NOMO-1 (cell line): Measurements from ENCODE around the gene WDR87.
"Not testable (repeated sequence)": the region's sequence is repeated elsewhere in the genome, so short reads cannot be mapped to it uniquely, and the experiment has no call there.

ENCODE experiments used
- DNase-seq, 2 experiments: peaks; one replicate each; lab custom pipeline; 2025; ENCODE audit not compliant: unreplicated experiment in 2 of 2; lab: John Stamatoyannopoulos, UW

WDR87 gene

GRCh38 chr19:37893845-37894575 lies 12.4 kb downstream of the WDR87 start:
- DNase-seq, result no peak

GRCh38 chr19:37886571-37886970 lies 19.8 kb downstream of the WDR87 start:
- no peak for DNase-seq

GRCh38 chr19:37885392-37885791 lies 21.0 kb downstream of the WDR87 start:
- DNase-seq, result no peak

- DNase-seq, result no peak
Observed at GRCh38 chr19:37877147-37877546, 29.2 kb downstream of the WDR87 start.

GRCh38 chr19:37876032-37876431 lies 30.4 kb downstream of the WDR87 start:
- DNase-seq, result no peak

- DNase-seq, result no peak
Observed at GRCh38 chr19:37874784-37875183, 31.6 kb downstream of the WDR87 start.

GRCh38 chr19:37872383-37872782 lies 34.0 kb downstream of the WDR87 start:
- no peak for DNase-seq

- DNase-seq, result no peak
Observed at GRCh38 chr19:37869766-37870340, 36.5 kb downstream of the WDR87 start.

- no peak for DNase-seq
Observed at GRCh38 chr19:37867831-37868230, 38.6 kb downstream of the WDR87 start.

GRCh38 chr19:37865930-37866329 lies 40.5 kb downstream of the WDR87 start:
- not testable (repeated sequence) for DNase-seq

GRCh38 chr19:37864501-37864900 lies 41.9 kb downstream of the WDR87 start:
- no peak for DNase-seq

- DNase-seq, result no peak
Observed at GRCh38 chr19:37855098-37855497, 51.3 kb downstream of the WDR87 start.

GRCh38 chr19:37845932-37846331 lies 60.5 kb downstream of the WDR87 start:
- no peak for DNase-seq
